ENCODE measurements around the gene DECR2. TPM values are rescaled to one million over a fixed set of nuclear protein-coding genes. Genes with fewer than 3 reads are reported as not detected.

The DECR2 gene
- total RNA-seq, 1 donor from 2014 or later, result 21.5 TPM

DNA sequence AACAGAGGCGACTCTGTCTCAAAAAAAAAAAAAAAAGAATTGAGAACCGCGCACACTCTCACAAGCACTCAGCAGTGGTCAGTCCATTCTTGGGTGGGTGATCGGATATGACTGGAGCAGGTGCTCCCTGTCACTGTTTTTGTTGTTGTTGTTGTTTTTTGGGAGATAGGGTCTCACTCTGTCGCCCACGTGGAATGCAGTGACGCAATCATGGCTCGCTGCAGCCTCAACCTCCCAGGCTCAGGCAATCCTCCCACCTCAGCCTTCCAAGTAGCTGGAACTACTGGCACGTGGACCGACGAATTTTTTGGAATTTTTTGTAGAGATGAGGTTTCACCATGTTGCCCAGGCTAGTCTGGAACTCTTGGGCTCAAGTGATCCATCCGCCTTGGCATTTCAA lies 53.8 kb downstream of the DECR2 start:
- Mint-ChIP-seq H3K27ac (no peak overlapping the region), H3K9me3 (peaks cover 4% of the 10 kb centered on the region), H3K4me1 (ENCODE audit: unreplicated experiment) (peaks cover 25% of the 10 kb centered on the region), H3K4me3 (no peak overlapping the region), H3K27me3 (no peaks in the 10 kb centered on the region), H3K36me3 (peaks cover 7% of the 10 kb centered on the region)
- TF ChIP-seq CTCF (conservative IDR thresholded peaks at IDR 0.05), result no peak
- no peak for DNase-seq (ENCODE audit: extremely low spot score, unreplicated experiment)

DNA sequence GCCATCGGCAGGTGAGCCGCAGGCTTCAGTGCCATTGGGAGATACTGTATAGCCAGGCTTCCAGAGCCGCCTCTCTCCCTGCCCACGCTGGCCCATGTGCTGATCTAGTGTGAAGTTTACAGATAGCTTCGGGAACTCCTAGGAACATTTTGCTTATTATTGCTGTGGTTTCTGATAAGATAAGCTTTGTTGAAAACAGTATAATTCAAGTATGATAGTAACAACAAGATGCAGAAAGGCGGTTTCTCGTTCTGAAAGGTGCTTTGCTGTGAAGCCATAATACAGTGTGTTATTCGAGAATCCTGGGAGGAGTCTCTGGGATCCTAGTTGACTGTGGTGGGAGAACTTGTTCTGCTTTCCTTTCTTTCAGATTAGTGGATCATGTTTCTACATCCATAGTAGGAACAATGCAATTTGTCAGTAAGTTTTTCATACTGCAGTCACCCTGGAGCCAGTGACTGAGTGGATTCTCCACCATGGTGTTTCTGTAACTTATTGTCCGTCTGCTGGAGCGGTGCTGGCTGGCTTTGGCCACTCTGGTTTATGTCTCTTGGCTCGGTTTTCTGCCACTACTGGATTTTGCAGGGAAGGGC lies 55.3 kb downstream of the DECR2 start:
- Mint-ChIP-seq H3K4me3 (peak overlapping the region; percentile 58), H3K27ac (peak overlapping the region; percentile 68), H3K4me1 (ENCODE audit: unreplicated experiment) (peaks cover 18% of the 10 kb centered on the region), H3K36me3 (peaks cover 9% of the 10 kb centered on the region), H3K9me3 (no peaks in the 10 kb centered on the region), H3K27me3 (no peaks in the 10 kb centered on the region)
- no peak for TF ChIP-seq CTCF (conservative IDR thresholded peaks at IDR 0.05)
- no peak for DNase-seq (ENCODE audit: extremely low spot score, unreplicated experiment)

- Mint-ChIP-seq H3K36me3 (peaks cover 12% of the 10 kb centered on the region), H3K27ac (no peak overlapping the region)
- no peak for DNase-seq (ENCODE audit: extremely low spot score, unreplicated experiment)
Observed at GRCh38 chr16:457732-458400, 56.2 kb downstream of the DECR2 start.

DNA sequence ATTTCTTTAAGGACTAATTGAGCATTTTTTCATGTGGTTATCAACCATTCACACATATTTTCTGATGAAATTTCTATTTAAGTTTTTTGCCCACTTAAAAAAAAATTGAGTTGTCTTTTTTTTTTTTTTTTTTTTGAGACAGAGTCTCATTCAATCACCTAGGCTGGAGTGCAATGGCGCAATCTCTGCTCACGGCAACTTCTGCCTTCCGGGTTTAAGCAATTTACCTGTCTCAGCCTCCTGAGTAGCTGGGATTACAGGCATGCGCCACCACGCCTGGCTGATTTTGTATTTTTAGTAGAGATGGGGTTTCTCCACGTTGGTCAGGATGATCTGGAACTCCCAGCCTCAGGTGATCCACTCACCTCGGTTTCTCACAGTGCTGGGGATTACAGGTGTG lies 58.1 kb downstream of the DECR2 start:
- Mint-ChIP-seq H3K27me3 (no peaks in the 10 kb centered on the region), H3K36me3 (peaks cover 14% of the 10 kb centered on the region), H3K9me3 (no peaks in the 10 kb centered on the region), H3K4me1 (ENCODE audit: unreplicated experiment) (peaks cover 19% of the 10 kb centered on the region), H3K4me3 (no peak overlapping the region), H3K27ac (no peak overlapping the region)
- no peak for DNase-seq (ENCODE audit: extremely low spot score, unreplicated experiment)
- no peak for TF ChIP-seq CTCF (conservative IDR thresholded peaks at IDR 0.05)

More at GRCh38 chr16:457732-458400, 56.2 kb downstream of the DECR2 start:
- Mint-ChIP-seq H3K27me3 (no peaks in the 10 kb centered on the region), H3K9me3 (no peaks in the 10 kb centered on the region), H3K4me3 (no peak overlapping the region), H3K4me1 (ENCODE audit: unreplicated experiment) (peaks cover 18% of the 10 kb centered on the region)
- no peak for TF ChIP-seq CTCF (conservative IDR thresholded peaks at IDR 0.05)

DNA sequence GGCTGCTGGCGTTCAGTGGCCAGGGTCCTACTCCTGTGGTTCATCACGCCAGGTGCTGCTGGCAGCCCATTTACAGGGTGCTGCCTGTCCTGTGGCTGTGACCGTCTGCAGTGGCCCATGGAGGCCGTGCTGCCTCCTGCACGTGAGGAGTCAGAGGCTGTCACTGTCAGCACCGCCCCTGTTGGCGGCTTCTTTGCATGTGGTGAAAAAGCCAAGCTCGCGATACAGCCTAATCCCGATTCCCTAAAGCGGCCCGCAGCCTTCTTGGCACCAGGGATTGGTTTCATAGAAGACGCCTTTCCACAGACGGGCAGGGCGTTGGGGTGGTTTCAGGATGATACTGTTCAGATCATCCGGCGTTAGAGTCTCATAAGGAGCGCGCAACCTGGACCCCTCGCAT lies 59.1 kb downstream of the DECR2 start:
- H3K9me3 Mint-ChIP-seq, result no peaks in the 10 kb centered on the region
- no peaks in the 10 kb centered on the region for H3K27me3 Mint-ChIP-seq
- H3K4me1 Mint-ChIP-seq (ENCODE audit: unreplicated experiment), result peaks cover 25% of the 10 kb centered on the region
- DNase-seq (ENCODE audit: extremely low spot score, unreplicated experiment), result no peak
- no peak overlapping the region for H3K27ac Mint-ChIP-seq
- H3K4me3 Mint-ChIP-seq, result no peak overlapping the region
- H3K36me3 Mint-ChIP-seq, result peaks cover 14% of the 10 kb centered on the region
- TF ChIP-seq CTCF (conservative IDR thresholded peaks at IDR 0.05), result no peak

Other genes with a start within 250 kb of the DECR2 start
- not detected in 2 replicates for gene HBZ, start 249.2 kb upstream of the DECR2 start, total RNA-seq (ENCODE audit: low replicate concordance)
- gene HBM, start 235.9 kb upstream of the DECR2 start, total RNA-seq (ENCODE audit: low replicate concordance), result not detected in 2 replicates
- not detected in 2 replicates for gene HBA2, start 229.0 kb upstream of the DECR2 start, total RNA-seq (ENCODE audit: low replicate concordance)
- gene HBA1, start 225.2 kb upstream of the DECR2 start, total RNA-seq (ENCODE audit: low replicate concordance), result not detected in 2 replicates
- gene HBQ1, start 221.4 kb upstream of the DECR2 start, total RNA-seq (ENCODE audit: low replicate concordance), result 1.1 and 1.5 TPM in 2 replicates
- gene LUC7L, start 172.4 kb upstream of the DECR2 start, total RNA-seq (ENCODE audit: low replicate concordance), result 95.3 and 154 TPM in 2 replicates
- gene FAM234A, start 167.1 kb upstream of the DECR2 start, total RNA-seq (ENCODE audit: low replicate concordance), result 125 and 143 TPM in 2 replicates
- 6.6 and 8.8 TPM in 2 replicates for gene RGS11, start 125.9 kb upstream of the DECR2 start, total RNA-seq (ENCODE audit: low replicate concordance)
- 2.5 and 5.0 TPM in 2 replicates for gene ARHGDIG, start 121.3 kb upstream of the DECR2 start, total RNA-seq (ENCODE audit: low replicate concordance)
- gene PDIA2, start 118.7 kb upstream of the DECR2 start, total RNA-seq (ENCODE audit: low replicate concordance), result 1.0 and 1.6 TPM in 2 replicates
- gene AXIN1, start 49.2 kb upstream of the DECR2 start, total RNA-seq (ENCODE audit: low replicate concordance), result 30.6 and 31.8 TPM in 2 replicates
- gene MRPL28, start 31.3 kb upstream of the DECR2 start, total RNA-seq (ENCODE audit: low replicate concordance), result 69.6 and 75.3 TPM in 2 replicates
- 56.0 and 71.1 TPM in 2 replicates for gene PGAP6, start 19.9 kb upstream of the DECR2 start, total RNA-seq (ENCODE audit: low replicate concordance)
- 72.8 and 166 TPM in 2 replicates for gene NME4, start 4.7 kb upstream of the DECR2 start, total RNA-seq (ENCODE audit: low replicate concordance)
- gene RAB11FIP3, start 23.8 kb downstream of the DECR2 start, total RNA-seq (ENCODE audit: low replicate concordance), result 43.4 and 52.1 TPM in 2 replicates
- 50.1 and 52.3 TPM in 2 replicates for gene CAPN15, start 125.8 kb downstream of the DECR2 start, total RNA-seq (ENCODE audit: low replicate concordance)
- 0.12 TPM in 2 replicates for gene PRR35, start 158.5 kb downstream of the DECR2 start, total RNA-seq (ENCODE audit: low replicate concordance)
- 0.52 and 1.4 TPM in 2 replicates for gene NHLRC4, start 165.1 kb downstream of the DECR2 start, total RNA-seq (ENCODE audit: low replicate concordance)
- 58.2 and 83.5 TPM in 2 replicates for gene PIGQ, start 168.1 kb downstream of the DECR2 start, total RNA-seq (ENCODE audit: low replicate concordance)
- 21.4 and 26.5 TPM in 2 replicates for gene RAB40C, start 188.2 kb downstream of the DECR2 start, total RNA-seq (ENCODE audit: low replicate concordance)
- 0.71 and 9.0 TPM in 2 replicates for gene WFIKKN1, start 229.1 kb downstream of the DECR2 start, total RNA-seq (ENCODE audit: low replicate concordance)
- gene METTL26, start 234.4 kb downstream of the DECR2 start, total RNA-seq (ENCODE audit: low replicate concordance), result 74.4 and 77.0 TPM in 2 replicates
- gene MCRIP2, start 239.9 kb downstream of the DECR2 start, total RNA-seq (ENCODE audit: low replicate concordance), result 36.8 and 39.1 TPM in 2 replicates
- 75.8 and 102 TPM in 2 replicates for gene WDR90, start 247.5 kb downstream of the DECR2 start, total RNA-seq (ENCODE audit: low replicate concordance)